Activated T-helper 17 cell treated with anti-CD3 and anti-CD28 coated beads, Interleukin-2, amount 50 U/mL, for 72 hours (primary cell): ENCODE results near the gene TOB1. TPM values are rescaled to one million over a fixed set of nuclear protein-coding genes. Genes with fewer than 3 reads are reported as not detected.
A peak's percentile ranks its signal among the peaks of the same experiment; 100 is the strongest.

Experiments
- ATAC-seq: fragments of 150-1000 bp; cut with Tn5 transposase; replicated peaks from 2 replicates; pipeline ENCODE4 v1.10.0; 2021; ENCODE audit warnings: mild to moderate bottlenecking, moderate library complexity
- H3K27ac Mint-ChIP-seq: one replicate; pipeline ENCODE4 v1.8.0; 2022; ENCODE audit warnings: mixed read lengths
- H3K27me3 Mint-ChIP-seq: one replicate; pipeline ENCODE4 v1.8.0; 2022; ENCODE audit warnings: mixed read lengths
- H3K36me3 Mint-ChIP-seq: one replicate; pipeline ENCODE4 v1.8.0; 2022; ENCODE audit warnings: low read depth, mild to moderate bottlenecking, mixed read lengths
- H3K4me1 Mint-ChIP-seq: one replicate; pipeline ENCODE4 v1.8.0; 2022; ENCODE audit warnings: mixed read lengths
- H3K4me3 Mint-ChIP-seq: one replicate; pipeline ENCODE4 v1.8.0; 2022; ENCODE audit warnings: mild to moderate bottlenecking, mixed read lengths
- H3K9me3 Mint-ChIP-seq: one replicate; pipeline ENCODE4 v1.8.0; 2022; ENCODE audit warnings: mixed read lengths
- total RNA-seq, 2 donors: library from RNA; stranded (reverse); gene quantifications; one replicate each; pipeline ENCODE4 v1.2.3, GENCODE V29; 2022

The TOB1 gene
- total RNA-seq, 2 donors from 2014 or later: 33.1 to 40.8 TPM

DNA sequence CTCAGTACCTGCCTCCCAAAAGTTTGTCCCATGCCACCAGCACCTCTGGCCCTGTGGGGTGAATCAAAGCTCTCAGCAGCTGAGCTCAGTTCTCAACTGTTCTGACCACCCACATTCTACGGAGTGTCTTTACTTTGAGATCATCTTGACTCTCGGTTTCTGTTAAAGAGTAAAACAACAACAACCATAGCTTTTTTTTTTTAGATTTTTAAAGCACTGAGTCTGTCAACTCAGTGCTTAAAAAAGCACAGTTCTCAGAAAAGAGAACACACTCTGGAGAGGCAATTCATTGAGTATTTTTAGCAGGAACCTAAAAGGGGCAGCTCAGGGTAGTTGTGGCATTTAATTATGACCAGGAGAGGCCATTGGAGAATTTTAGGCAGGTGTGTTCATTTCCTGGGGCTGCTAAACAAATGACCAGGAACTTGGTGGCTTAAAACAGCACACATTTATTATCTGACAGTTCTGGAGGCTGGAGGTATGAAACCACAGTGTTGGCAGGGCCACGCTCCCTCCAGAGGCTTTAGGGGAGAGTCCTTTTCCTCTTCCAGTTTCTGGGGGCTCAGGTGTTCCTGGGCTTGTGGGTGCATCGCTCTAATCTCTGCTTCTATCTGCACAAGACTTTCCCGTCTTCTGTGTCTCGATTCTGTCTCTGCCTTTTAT lies 37.5 kb downstream of the TOB1 start:
- peak; percentile 85 for ATAC-seq
- Mint-ChIP-seq H3K9me3 (peaks cover 1% of the 10 kb centered on the region), H3K27me3 (peaks cover 2% of the 10 kb centered on the region), H3K4me3 (no peak overlapping the region), H3K36me3 (no peaks in the 10 kb centered on the region), H3K27ac (peak overlapping the region; percentile 76), H3K4me1 (no peaks in the 10 kb centered on the region)

DNA sequence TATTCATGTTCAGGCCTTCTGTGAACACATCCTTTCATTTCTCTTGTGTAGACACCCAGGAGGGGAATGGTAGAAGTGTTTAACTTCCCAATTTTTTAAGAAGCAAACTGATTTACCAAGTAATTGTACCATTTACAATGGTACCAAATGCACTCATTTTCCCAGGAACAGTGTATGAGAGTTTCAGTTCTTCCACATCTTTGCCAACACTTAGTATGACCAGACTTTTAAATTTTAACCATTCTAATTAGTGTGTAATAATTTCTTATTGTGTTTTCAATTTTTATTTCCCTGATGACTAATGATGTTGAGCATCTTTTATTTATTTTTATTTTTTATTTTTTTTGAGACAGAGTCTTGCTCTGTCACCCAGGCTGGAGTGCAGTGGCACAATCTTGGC lies 41.0 kb downstream of the TOB1 start:
- no peak overlapping the region for H3K27ac Mint-ChIP-seq
- H3K4me3 Mint-ChIP-seq: no peak overlapping the region
- peaks cover 3% of the 10 kb centered on the region for H3K9me3 Mint-ChIP-seq
- no peaks in the 10 kb centered on the region for H3K36me3 Mint-ChIP-seq
- ATAC-seq: no peak
- H3K4me1 Mint-ChIP-seq: peaks cover 4% of the 10 kb centered on the region
- peaks cover 4% of the 10 kb centered on the region for H3K27me3 Mint-ChIP-seq

DNA sequence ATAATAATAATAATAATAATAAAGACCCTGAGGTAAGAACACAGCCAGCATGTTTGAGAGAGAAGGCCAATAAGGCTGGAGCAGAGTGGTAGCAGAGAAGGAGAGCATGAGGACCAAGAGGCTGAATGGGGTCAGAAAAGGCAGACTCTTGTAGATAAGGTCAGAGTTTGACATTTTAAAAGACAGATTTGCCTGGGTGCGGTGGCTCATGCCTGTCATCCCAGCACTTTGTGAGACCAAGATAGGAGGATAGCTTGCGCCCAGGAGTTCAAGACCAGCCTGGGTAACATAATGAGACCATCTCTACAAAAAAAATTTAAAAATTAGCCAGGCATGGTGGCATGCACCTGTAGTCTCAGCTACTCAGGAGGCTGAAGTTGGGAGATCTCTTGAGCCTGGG lies 41.7 kb downstream of the TOB1 start:
- ATAC-seq: no peak
- no peak overlapping the region for H3K4me3 Mint-ChIP-seq
- H3K27me3 Mint-ChIP-seq: peaks cover 5% of the 10 kb centered on the region
- no peaks in the 10 kb centered on the region for H3K36me3 Mint-ChIP-seq
- H3K27ac Mint-ChIP-seq: no peak overlapping the region
- H3K9me3 Mint-ChIP-seq: peaks cover 3% of the 10 kb centered on the region
- H3K4me1 Mint-ChIP-seq: peaks cover 5% of the 10 kb centered on the region

DNA sequence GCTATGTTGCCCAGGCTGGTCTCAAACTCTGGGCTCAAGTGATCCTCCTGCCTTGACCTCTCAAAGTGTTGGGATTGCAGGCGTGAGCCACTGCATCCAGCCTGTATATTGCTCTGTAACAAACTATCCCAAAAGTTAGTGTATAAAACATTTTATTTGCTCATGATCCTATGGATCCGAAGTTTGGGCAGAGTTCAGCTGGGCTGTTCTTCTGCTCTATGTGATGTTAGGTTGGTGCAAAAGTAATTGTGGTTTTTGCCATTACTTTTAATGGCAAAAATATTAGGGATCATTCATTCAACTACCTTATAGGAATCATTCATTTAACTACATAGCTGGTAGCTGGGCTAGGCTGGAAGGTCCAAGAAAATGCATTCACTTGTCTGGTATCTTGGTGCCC lies 43.6 kb downstream of the TOB1 start:
- no peaks in the 10 kb centered on the region for H3K36me3 Mint-ChIP-seq
- H3K4me3 Mint-ChIP-seq: no peak overlapping the region
- peaks cover 11% of the 10 kb centered on the region for H3K27me3 Mint-ChIP-seq
- no peak for ATAC-seq
- peaks cover 9% of the 10 kb centered on the region for H3K4me1 Mint-ChIP-seq
- peaks cover 3% of the 10 kb centered on the region for H3K9me3 Mint-ChIP-seq
- H3K27ac Mint-ChIP-seq: no peak overlapping the region

DNA sequence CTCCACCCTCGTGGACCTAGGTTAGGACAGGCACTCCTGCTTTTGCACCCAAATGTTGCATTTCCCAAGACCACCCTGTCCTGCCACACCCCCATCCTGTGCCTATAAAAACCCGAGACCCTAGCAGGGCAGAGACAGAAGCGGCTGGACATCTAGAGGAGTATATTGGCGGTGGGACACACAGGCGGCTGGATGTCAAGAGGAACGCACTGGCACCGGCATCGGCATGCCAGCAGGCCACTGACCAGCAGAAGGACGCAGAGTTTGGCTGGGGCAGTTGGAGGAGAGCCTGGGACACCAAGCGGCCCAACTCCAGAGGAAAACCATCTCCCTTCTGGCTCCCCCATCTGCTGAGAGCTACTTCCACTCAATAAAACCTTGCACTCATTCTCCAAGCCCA lies 45.5 kb downstream of the TOB1 start:
- no peak for ATAC-seq
- peaks cover 9% of the 10 kb centered on the region for H3K4me1 Mint-ChIP-seq
- peaks cover 15% of the 10 kb centered on the region for H3K27me3 Mint-ChIP-seq
- H3K4me3 Mint-ChIP-seq: no peak overlapping the region
- H3K36me3 Mint-ChIP-seq: no peaks in the 10 kb centered on the region
- peaks cover 3% of the 10 kb centered on the region for H3K9me3 Mint-ChIP-seq
- no peak overlapping the region for H3K27ac Mint-ChIP-seq

DNA sequence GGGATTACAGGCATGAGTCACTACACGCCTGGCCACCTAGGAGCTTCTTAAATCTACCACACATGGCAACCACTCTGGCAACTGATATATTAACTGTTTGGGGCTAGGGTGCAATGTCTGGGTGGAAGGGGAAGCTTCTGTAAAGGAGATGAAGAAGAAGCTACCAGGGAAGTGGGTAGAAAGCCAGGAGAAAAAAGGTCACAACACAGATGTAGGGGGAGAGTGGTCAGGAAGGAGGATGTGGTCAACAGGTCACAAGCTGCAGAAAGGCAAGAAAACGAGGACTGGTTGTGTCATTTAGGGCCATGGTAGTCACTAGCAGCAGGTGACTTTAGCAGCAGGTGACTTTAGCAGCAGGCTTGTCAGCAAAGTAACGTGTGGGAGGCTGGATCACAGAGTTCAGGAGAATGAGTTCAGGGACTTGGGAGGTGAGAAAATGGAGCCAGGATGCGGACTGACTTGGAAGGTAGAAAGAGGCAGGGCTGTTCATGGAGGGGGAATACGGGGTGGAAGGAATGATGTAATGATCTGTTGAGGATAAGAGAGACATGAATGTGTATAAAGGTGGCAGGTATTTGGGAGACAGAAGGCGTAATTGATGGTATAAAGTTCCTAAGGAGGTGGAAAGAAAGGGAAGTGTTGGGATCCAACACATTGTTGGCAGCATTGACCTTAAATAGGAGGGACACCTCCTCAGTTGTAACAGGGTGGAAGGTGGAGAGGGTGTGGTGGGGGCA lies 47.1 kb downstream of the TOB1 start:
- H3K27me3 Mint-ChIP-seq: peaks cover 16% of the 10 kb centered on the region
- H3K4me1 Mint-ChIP-seq: peaks cover 9% of the 10 kb centered on the region
- H3K27ac Mint-ChIP-seq: peak overlapping the region; percentile 37
- peaks cover 3% of the 10 kb centered on the region for H3K9me3 Mint-ChIP-seq
- ATAC-seq: peak; percentile 51
- no peaks in the 10 kb centered on the region for H3K36me3 Mint-ChIP-seq
- H3K4me3 Mint-ChIP-seq: no peak overlapping the region

DNA sequence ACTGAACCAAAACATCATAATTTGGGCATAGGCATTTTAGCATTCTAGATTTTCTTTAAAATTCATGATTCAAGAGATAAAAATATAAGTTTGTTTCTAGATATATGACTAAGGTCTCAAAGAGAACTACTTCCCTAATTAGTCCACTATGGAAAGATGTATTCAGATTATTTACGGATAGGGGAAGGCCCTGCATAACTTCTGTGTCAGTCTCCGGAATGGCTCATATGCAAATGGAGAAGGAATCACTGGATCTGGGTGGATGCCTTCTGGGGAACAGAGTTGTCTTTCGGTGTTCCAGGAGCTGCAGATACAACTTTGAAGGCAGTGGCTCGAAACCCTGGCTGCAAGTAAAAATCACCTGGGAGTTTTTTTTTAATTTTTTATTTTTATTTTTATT lies 47.9 kb downstream of the TOB1 start:
- Mint-ChIP-seq H3K9me3 (no peaks in the 10 kb centered on the region), H3K4me3 (no peak overlapping the region), H3K4me1 (peaks cover 9% of the 10 kb centered on the region), H3K27ac (no peak overlapping the region), H3K27me3 (peaks cover 18% of the 10 kb centered on the region), H3K36me3 (no peaks in the 10 kb centered on the region)
- ATAC-seq: no peak

DNA sequence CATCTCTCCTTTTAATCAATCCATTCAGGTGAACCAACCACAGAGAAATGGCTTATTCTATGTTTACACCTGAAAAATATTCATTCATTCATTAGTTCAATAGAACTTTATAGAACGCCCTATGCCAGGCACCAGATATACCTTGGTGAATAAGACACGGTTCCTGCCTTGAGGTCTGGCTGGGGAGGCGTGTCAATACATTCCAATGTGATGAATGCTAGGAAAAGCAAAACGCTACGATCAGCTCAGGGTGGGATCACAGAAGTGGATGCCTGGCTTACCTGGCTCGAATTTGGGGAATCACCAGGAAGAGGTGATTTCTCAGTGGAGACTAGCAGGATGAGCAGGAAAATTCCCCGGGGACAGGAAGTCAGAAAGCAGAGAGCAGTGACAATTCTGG lies 48.3 kb downstream of the TOB1 start:
- no peak overlapping the region for H3K27ac Mint-ChIP-seq
- no peaks in the 10 kb centered on the region for H3K9me3 Mint-ChIP-seq
- no peak overlapping the region for H3K4me3 Mint-ChIP-seq
- H3K4me1 Mint-ChIP-seq: peaks cover 9% of the 10 kb centered on the region
- no peaks in the 10 kb centered on the region for H3K36me3 Mint-ChIP-seq
- ATAC-seq: no peak
- peaks cover 18% of the 10 kb centered on the region for H3K27me3 Mint-ChIP-seq

DNA sequence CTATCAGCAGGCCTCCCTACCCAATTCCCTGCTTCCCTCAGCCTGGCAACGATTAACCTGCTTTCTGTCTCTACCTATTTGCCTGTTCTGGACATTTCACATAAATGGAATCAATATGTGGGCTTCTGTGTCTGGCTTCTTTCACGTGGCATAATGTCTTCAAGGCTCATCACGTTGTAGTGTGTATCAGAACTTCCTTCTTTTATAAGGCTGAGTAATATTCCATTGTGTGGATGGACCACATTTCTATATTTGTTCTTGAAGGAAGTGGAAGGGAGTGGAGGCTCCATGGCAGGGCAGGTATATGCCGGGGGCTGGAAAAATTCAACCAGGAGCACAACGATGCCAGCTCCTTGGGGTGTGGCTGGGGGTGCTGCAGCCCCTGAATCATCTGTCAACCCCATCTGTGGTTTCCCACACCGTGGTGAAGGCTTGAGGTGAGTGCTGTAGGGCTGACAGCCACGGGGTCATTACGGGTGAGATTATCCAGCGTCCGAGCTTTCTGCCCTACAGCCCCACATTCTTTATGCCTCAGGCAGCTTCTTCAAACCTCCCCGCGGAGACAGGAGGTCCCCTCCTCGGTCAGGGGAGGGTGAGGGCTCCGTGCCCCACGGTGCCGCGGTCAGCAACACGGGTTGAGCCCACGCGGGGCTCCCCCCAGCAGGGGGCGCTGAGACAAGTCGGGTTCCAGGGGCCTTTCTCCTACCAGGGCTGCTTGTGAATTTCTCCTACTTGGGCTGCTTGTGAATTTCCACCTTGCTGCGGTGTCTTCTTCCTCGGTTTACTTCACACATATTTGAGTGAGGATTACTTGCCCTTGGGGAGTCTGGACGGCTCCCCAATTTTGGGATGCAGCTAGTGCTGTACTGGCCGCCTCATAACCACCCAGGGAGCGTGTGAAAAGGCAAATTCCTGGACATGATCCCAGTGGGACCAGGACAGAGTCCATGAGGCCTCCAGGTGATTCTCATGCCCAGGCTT lies 49.1 kb downstream of the TOB1 start:
- Mint-ChIP-seq H3K27ac (no peak overlapping the region), H3K9me3 (no peaks in the 10 kb centered on the region), H3K36me3 (no peaks in the 10 kb centered on the region), H3K4me3 (no peak overlapping the region), H3K4me1 (peaks cover 9% of the 10 kb centered on the region), H3K27me3 (peaks cover 18% of the 10 kb centered on the region)
- ATAC-seq: peak; percentile 63

DNA sequence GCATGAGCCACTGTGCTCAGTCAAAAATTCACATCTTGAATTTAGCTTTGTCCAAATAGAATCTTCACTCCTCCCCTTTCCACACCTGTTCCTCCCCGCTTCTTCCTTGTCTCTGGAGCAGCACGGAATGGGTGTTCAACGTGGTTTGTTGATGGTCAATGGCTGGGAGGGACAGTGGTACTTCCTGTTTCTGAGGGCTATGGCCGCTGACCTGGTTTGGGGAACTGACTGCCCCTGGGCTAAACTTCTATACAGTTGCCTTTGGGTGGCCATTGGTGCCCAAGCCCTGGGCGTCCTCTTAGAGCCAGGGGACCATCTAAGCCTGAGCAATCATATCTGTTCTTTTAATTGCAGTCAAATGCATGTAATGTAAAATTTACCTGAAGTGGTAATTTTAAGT lies 49.9 kb downstream of the TOB1 start:
- no peak overlapping the region for H3K4me3 Mint-ChIP-seq
- no peak overlapping the region for H3K27ac Mint-ChIP-seq
- ATAC-seq: no peak
- H3K9me3 Mint-ChIP-seq: no peaks in the 10 kb centered on the region
- H3K4me1 Mint-ChIP-seq: peaks cover 6% of the 10 kb centered on the region
- peaks cover 18% of the 10 kb centered on the region for H3K27me3 Mint-ChIP-seq
- H3K36me3 Mint-ChIP-seq: no peaks in the 10 kb centered on the region

DNA sequence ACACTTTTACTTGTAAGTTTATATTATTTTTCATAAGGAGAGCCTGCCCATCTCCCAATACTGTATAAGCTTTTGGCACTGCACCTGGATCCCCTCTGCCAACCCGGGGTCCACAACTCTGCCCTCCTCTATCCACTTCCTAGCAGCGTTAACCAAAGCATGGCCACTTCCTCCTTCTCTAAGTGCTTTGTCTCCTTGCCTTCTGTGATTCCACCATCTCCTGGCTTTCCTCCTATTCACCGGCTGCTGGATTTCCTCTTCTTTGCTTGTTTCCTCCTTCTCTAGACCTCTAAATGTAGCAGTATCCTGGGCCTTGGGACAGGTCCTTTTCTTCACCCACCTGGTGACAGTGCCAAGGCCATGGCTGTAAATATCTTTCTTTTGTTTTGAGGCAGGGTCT lies 50.8 kb downstream of the TOB1 start:
- H3K9me3 Mint-ChIP-seq: no peaks in the 10 kb centered on the region
- no peaks in the 10 kb centered on the region for H3K36me3 Mint-ChIP-seq
- ATAC-seq: no peak
- no peak overlapping the region for H3K4me3 Mint-ChIP-seq
- no peak overlapping the region for H3K27ac Mint-ChIP-seq
- peaks cover 18% of the 10 kb centered on the region for H3K27me3 Mint-ChIP-seq
- H3K4me1 Mint-ChIP-seq: peaks cover 6% of the 10 kb centered on the region

DNA sequence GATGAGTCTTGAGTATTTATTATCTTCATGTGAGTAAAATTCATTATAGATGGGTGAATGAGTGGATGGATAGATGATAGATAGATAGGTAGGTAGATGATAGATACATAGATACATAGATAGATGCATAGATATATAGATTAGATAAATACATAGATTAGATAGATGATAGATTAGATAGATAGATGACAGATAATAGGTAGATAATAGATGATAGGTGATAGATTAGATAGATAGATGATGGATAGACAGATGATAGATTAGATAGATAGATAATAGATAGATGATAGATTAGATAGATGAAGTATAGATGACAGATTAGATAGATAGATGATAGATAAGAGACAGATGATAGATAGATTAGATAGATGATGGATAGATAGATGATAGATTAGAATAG lies 52.6 kb downstream of the TOB1 start:
- ATAC-seq: no peak
- Mint-ChIP-seq H3K27me3 (peaks cover 13% of the 10 kb centered on the region), H3K27ac (no peak overlapping the region), H3K4me1 (no peaks in the 10 kb centered on the region), H3K36me3 (no peaks in the 10 kb centered on the region), H3K4me3 (no peak overlapping the region), H3K9me3 (no peaks in the 10 kb centered on the region)
